CD4-positive, alpha-beta T cell treated with Interleukin-15 for 1 hour (primary cell): ENCODE measurements around the gene HDAC5.
"Not testable (repeated sequence)": the region's sequence is repeated elsewhere in the genome, so short reads cannot be mapped to it uniquely, and the experiment has no call there.

Experiments
- DNase-seq: peaks from one replicate; pipeline ENCODE4 v3.0.0-alpha.2; 2020

The HDAC5 gene

DNA sequence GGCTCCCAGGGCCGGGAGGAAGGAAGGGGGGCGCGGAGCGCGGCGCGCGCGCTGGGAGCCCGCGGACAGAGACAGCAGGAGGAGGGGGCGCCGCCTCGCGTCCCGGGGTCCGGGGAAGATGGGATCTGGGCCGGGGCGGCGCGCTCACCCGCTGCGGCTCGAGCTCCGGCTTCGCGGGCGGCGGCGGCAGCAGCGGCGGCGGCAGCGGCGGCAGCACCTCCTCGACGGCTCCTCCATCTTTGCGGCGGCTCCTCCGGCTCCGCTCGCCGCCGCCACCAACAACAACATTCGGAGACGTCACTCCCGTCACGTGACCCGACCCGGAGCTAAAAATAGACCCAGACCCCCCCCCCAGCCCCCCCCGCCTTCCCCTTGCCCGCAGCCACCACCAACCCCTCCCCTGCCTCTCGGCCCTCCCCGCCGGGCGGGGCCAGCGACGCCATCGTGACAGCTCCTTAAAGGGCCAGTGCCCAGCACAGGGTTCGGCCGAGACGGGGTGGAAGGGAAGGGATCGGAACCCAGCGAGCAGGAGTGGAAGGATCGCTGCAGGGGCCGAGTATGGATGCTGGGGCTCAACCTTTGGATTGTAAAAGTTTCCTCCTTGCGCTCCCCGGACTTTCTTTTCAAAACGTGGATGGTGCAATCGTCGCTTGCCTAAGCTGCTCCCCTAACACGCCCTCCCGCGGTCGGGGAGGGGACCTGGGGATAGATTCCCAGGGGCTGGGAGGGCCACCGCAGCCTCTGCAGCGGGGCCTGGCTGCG, at the start of gene HDAC5:
HDAC5 (minus strand) TSS at position 286 of the 762 bp plus-strand sequence. CDS start 6,126 bp downstream, outside the sequence.
- DNase-seq: peak; percentile 95

- DNase-seq: no peak
Observed at GRCh38 chr17:44171931-44172455, 48.6 kb upstream of the HDAC5 start.

DNA sequence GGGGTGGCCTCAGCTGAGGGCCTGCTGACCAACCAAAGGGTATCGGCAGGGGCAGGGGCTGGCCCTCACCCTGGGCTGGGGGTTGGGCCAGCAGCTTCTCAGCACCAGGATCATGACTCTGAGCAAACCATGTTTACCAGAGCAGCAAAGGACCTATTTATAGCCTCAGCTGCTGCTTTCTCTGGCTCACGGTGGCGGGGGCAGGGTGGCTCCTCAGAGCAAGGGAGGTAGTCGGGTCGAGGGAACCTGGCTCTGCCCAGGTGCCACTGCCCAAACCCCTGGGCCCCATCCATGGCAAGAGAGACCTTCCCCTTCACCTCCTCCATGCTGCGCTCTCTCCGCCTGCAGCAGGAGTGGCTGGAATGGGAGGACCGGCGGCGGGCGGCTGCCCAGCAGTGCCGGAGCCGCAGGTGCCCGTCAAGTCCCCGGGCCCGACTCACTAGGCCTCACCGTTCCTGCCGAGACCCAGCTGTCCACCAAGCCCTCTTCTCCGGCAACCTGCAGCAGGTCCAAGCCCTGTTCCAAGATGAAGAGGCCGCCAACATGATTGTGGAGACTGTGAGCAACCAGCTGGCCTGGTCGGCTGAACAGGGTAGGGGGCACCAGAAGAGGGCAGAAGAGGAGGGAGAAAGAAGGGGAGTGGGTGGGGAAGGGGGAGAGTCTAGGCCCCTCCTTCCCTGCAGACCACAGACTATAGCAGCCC, 47.2 kb upstream of the HDAC5 start, which contains the start of gene ASB16:
ASB16 (plus strand) TSS at position 206 of the 703 bp plus-strand sequence; CDS start at position 292, 86 bp downstream.
- no peak for DNase-seq

- no peak for DNase-seq
Observed at GRCh38 chr17:44170135-44170498, 46.7 kb upstream of the HDAC5 start.

- DNase-seq: no peak
Observed at GRCh38 chr17:44167181-44167861, 43.9 kb upstream of the HDAC5 start.

DNA sequence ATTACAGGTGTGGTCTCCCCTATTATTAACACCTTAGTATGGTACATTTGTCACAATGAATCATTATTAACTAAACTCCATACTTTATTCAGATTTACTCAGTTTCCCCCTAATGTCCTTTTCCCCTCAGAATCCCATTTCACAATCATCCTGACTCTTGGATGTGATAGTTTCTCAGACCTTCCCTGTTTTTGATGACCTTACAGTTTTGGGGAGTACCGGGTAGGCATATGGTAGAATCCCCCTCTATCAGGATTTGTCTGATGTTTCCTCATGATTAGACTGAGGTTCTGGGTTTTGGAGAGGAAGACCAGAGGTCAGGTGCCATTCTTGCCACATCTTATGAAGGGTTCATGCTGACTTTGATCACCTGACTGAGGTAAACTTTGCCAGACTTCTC, 41.0 kb upstream of the HDAC5 start:
- DNase-seq: no peak

DNA sequence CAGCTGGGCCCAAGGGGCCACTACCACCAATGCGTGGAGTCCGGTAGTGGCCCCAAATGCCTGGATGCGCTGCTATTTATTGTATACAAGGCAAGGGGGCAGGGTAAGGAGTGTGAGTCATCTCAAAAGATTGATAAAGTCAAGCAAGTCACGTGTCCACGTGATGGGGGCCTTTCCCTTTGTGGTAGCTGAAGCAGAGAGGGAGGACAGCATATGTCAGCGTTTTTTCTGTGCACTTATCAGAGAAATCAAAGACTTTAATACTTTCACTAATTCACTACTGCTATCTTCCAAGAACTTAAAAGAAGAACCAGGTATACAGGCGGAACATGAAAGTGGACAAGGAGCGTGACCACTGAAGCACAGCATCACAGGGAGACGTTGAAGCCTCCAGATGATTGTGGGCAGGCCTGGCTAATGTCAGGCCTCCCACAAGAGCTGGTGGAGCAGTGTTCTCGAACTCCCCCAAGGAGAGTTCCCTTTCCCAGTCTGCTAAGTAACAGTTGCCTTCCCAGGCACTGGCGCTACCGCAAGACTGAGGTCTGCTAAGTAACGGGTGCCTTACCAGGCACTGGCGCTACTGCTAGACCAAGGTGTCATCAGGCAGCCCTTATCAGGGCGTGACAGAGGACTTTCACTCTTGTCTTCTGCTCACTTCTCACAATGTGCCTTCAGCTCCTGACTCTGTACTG, 36.2 kb upstream of the HDAC5 start:
- DNase-seq: peak; percentile 29

- DNase-seq: no peak
Observed at GRCh38 chr17:44155488-44155887, 32.0 kb upstream of the HDAC5 start.

GRCh38 chr17:44152875-44153274, 29.4 kb upstream of the HDAC5 start:
- no peak for DNase-seq

DNA sequence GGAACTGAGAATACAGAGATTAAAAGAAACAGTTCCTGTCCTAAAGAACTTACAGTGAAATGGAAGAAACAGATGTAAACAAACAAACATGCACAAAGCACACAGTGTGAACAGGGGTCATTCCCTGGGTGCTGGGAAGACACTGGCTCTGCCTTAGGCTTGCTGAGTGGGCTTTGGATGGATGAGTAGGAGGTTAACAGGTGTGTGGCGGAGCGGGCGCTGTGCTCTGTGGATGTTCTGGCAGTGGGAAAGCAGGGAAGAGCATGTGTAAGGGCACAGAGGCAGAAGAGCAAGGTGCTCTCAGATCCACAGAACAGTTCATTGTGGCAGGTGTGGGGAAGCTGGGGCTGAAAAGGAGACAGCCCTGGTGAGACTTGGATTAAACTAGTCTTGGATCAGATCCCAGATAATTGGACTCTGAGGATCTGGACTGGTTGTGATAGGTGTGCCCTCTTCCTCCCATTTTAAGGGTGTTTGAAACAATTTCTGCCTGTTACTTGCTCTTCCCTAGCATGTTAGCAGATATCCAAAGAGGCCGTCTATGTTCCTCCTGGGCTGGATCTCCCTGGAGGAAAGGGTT, 26.4 kb upstream of the HDAC5 start:
- DNase-seq: no peak

- not testable (repeated sequence) for DNase-seq
Observed at GRCh38 chr17:44149066-44149465, 25.6 kb upstream of the HDAC5 start.

DNA sequence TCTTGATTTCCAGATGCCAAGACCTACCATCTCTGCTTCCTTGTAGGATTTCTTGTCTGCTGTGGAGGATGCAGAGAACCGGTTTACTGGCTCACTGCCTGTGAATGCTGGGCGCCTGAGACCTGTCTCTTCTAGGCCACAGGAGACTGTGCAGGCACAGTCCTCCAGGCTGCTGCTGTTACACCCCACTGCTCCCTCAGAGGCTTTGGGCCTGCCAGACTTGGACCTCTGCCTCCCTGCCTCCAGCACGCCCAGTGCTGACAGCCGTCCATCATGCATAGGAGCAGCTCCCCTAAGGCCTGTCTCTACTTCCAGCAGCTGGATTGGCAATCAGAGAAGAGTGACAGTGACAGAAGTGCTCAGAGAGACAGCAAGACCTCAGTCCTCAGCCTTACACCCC, 24.4 kb upstream of the HDAC5 start:
- no peak for DNase-seq

- no peak for DNase-seq
Observed at GRCh38 chr17:44146375-44147346, 23.2 kb upstream of the HDAC5 start.

GRCh38 chr17:44144966-44145739, 21.7 kb upstream of the HDAC5 start:
- no peak for DNase-seq

DNA sequence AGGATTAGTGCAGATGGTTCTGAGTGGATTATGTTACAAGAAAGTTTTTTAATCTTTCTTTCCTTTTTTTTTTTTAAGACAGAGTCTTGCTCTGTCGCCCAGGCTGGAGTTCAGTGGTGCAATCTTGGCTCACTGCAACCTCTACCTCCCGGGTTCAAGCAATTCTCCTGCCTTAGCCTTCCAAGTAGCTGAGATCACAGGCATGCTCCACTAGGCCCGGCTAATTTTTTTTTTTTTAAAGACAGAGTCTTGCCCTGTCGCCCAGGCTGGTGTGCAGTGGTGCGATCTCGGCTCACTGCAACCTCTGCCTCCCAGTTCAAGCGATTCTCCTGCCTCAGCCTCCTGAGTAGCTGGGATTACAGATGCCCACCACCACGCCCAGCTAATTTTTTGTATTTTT, 20.5 kb upstream of the HDAC5 start:
- not testable (repeated sequence) for DNase-seq

DNA sequence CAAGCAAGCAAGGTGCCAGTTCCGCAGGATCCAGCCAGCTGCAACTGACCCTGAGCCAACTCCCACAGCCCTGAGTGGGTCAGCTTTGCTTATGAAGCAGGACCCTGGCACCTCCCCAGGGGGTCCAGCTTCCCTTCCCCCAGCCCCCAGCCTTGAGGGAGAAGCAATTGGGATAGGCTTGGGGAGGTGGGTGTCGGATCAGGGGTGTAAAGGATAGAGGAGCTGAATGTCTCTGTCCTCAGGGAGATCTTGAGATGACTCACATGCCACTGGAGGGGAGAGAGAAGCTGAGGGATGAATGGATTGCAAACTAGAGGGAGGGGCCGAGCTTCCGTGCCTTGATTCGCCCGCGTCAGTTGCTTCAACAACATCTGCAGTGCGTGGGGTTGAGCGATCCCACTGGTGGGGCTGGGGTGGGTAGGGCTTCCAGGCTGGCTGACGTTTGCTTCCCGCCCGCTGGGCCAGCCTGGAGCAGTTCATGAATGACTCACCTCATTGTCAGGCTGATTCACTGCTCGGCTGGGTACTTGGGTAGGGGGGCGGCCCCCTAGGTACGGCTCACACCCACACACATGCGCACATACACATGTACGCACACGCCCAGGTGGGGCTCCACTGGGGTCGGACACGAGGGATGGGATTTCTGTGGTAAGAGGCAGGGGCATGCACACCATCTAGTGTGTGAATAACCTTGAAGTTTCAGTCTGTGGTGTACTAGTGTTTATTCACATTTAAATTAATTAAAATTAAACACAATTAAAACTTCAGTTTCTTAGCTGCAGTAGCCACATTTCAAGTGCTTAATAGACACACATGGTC, 14.7 kb upstream of the HDAC5 start:
- peak; percentile 69 for DNase-seq

DNA sequence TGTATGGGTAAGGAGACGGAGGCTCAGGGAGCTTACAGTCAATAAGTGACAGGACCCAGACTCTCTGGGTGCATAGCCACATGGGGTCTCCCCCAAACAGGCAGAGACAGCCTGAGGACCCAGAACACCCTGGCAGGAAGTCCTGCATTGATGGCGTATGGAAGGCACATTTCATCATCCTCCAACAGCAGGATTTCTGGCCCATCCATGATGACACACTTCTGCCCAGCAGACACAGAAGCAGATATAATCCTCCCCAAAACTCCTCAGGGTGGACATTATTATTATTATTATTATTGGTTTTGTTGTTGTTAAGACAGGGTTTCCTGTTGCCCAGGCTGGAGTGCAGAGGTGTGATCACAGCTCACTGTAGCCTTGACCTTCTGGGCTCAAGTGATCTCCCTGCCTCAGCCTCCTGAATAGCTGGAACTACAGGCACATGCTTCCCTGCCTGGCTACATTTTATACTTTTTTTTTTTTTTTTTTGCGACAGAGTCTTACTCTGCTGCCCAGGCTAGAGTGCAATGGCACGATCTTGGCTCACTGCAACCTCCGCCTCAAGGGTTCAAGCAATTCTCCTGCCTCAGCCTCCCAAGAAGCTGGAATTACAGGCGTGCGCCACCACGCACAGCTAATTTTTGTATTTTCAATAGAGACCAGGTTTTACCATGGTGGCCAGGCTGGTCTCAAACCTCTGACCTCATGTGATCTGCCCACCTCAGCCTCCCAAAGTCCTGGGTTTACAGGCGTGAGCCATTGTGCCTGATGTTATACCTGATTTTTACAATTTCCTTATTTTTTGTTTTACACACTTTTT, 11.5 kb upstream of the HDAC5 start:
- no peak for DNase-seq

DNA sequence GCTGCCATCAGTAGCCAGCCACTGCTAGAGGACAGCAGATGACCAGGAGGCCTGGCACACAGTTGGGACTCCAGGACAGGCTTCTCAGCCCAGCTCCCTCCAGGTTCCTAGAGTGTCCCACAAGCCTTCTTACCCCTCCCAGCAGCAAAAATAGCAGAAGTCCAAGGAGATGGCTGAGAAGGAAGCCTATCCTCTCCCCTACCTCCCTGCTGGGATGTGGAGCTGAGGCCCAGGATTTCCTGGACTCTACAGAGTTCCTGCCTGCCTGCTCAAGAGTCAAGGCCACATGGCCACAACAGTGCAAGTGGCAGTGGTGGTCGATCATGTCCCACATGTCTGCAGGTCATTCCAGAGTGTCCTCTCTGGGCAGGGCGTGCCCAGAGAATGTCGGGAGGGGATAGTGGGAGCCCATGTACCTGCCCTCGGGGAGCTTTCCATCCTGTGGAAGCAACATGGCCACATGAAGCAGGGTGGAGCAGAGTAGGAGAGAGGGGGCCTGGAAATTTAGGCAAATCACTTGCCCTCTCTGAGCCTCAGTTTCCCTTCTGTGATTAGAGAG, 10.6 kb upstream of the HDAC5 start:
- no peak for DNase-seq
